H9 (cell line): ENCODE data around the gene ENTREP3. TPM values are rescaled to one million over a fixed set of nuclear protein-coding genes. Genes with fewer than 3 reads are reported as not detected.
A peak's percentile ranks its signal among the peaks of the same experiment; 100 is the strongest.

ENCODE experiments used
- DNase-seq: peaks from one replicate; pipeline ENCODE4 v3.0.0-alpha.2; 2017
- H2AFZ ChIP-seq: one replicate; pipeline ENCODE4 v1.6.1; 2013; ENCODE audit warnings: mild to moderate bottlenecking, low read length, control low read depth, moderate library complexity
- H2AK5ac ChIP-seq: 2 replicates; pipeline ENCODE4 v1.6.1; 2013; ENCODE audit warnings: low read length, control low read depth, mixed read lengths; ENCODE audit not compliant: insufficient read length
- H2BK120ac ChIP-seq: one replicate; pipeline ENCODE4 v1.6.1; 2013; ENCODE audit warnings: low read depth, mild to moderate bottlenecking, low read length, control low read depth, inconsistent platforms; ENCODE audit not compliant: poor library complexity, severe bottlenecking
- H2BK12ac ChIP-seq: 2 replicates; pipeline ENCODE4 v1.6.1; 2013; ENCODE audit warnings: low read length, control low read depth, mixed read lengths, low read depth; ENCODE audit not compliant: insufficient read length
- H2BK15ac ChIP-seq: 2 replicates; pipeline ENCODE4 v1.6.1; 2013; ENCODE audit warnings: low read depth, low read length, control low read depth
- H2BK20ac ChIP-seq: one replicate; pipeline ENCODE4 v1.6.1; 2013; ENCODE audit warnings: low read depth, mild to moderate bottlenecking, low read length, control low read depth, inconsistent platforms; ENCODE audit not compliant: poor library complexity, severe bottlenecking
- H2BK5ac ChIP-seq: 2 replicates; pipeline ENCODE4 v1.6.1; 2013; ENCODE audit warnings: low read length, control low read depth, mixed read lengths; ENCODE audit not compliant: insufficient read length
- H3K14ac ChIP-seq: 2 replicates; pipeline ENCODE4 v1.6.1; 2013; ENCODE audit warnings: low read length, control low read depth; ENCODE audit not compliant: insufficient read depth
- H3K18ac ChIP-seq: 2 replicates; pipeline ENCODE4 v1.6.1; 2013; ENCODE audit warnings: low read depth, mild to moderate bottlenecking, mixed read lengths, low read length, control low read depth; ENCODE audit not compliant: insufficient read length
- H3K23ac ChIP-seq: 2 replicates; pipeline ENCODE4 v1.6.1; 2013; ENCODE audit warnings: low read length, control low read depth, mixed read lengths, low read depth; ENCODE audit not compliant: insufficient read length
- H3K23me2 ChIP-seq: 2 replicates; pipeline ENCODE4 v1.6.1; 2013; ENCODE audit warnings: low read depth, mild to moderate bottlenecking, mixed read lengths, low read length, control low read depth; ENCODE audit not compliant: insufficient read length, poor library complexity, severe bottlenecking
- H3K27ac ChIP-seq: 2 replicates; pipeline ENCODE4 v1.5.1; 2013; ENCODE audit warnings: low read length, control low read depth, mixed read lengths, low read depth; ENCODE audit not compliant: insufficient read length
- H3K27me3 ChIP-seq: 2 replicates; pipeline ENCODE4 v1.6.1; 2013; ENCODE audit warnings: low read length, control low read depth, inconsistent platforms; ENCODE audit not compliant: insufficient read depth
- H3K4ac ChIP-seq: 2 replicates; pipeline ENCODE4 v1.6.1; 2013; ENCODE audit warnings: low read depth, mild to moderate bottlenecking, control low read depth, inconsistent platforms, low read length, moderate library complexity
- H3K4me1 ChIP-seq: 2 replicates; pipeline ENCODE4 v1.6.1; 2013; ENCODE audit warnings: low read length, control low read depth, inconsistent platforms; ENCODE audit not compliant: insufficient read depth
- H3K4me2 ChIP-seq: 2 replicates; pipeline ENCODE4 v1.6.1; 2013; ENCODE audit warnings: low read length, control low read depth, mixed read lengths; ENCODE audit not compliant: insufficient read length, insufficient read depth
- H3K56ac ChIP-seq: 2 replicates; pipeline ENCODE4 v1.6.1; 2013; ENCODE audit warnings: low read depth, mild to moderate bottlenecking, mixed read lengths, low read length, control low read depth; ENCODE audit not compliant: insufficient read length
- H3K79me1 ChIP-seq: 2 replicates; pipeline ENCODE4 v1.6.1; 2013; ENCODE audit warnings: low read depth, mild to moderate bottlenecking, moderate library complexity, low read length, control low read depth, inconsistent platforms; ENCODE audit not compliant: insufficient read depth, poor library complexity, severe bottlenecking
- H3K79me2 ChIP-seq: 2 replicates; pipeline ENCODE4 v1.6.1; 2013; ENCODE audit warnings: low read length, control low read depth, inconsistent platforms; ENCODE audit not compliant: insufficient read depth
- H3K9ac ChIP-seq: 2 replicates; pipeline ENCODE4 v1.6.1; 2013; ENCODE audit warnings: low read length, control low read depth, mixed read lengths; ENCODE audit not compliant: insufficient read length; ENCODE audit errors: extremely low read depth
- H3K9me3 ChIP-seq: one replicate; pipeline ENCODE4 v1.6.1; 2013; ENCODE audit warnings: low read depth, low read length, inconsistent platforms; ENCODE audit not compliant: control insufficient read depth
- H3T11ph ChIP-seq: one replicate; pipeline ENCODE4 v1.6.1; 2013; ENCODE audit warnings: mild to moderate bottlenecking, low read length, control low read depth, inconsistent platforms
- H4K20me1 ChIP-seq: one replicate; pipeline ENCODE4 v1.6.1; 2013; ENCODE audit not compliant: control insufficient read depth, insufficient read length, insufficient read depth
- H4K5ac ChIP-seq: 2 replicates; pipeline ENCODE4 v1.6.1; 2013; ENCODE audit warnings: low read depth, mild to moderate bottlenecking, mixed read lengths, low read length, control low read depth; ENCODE audit not compliant: insufficient read length
- H4K8ac ChIP-seq: replicated peaks from 2 replicates; pipeline ENCODE4 v1.6.1; 2013; ENCODE audit warnings: low read length, control low read depth, mixed read lengths, low read depth; ENCODE audit not compliant: insufficient read length
- H4K91ac ChIP-seq: 2 replicates; pipeline ENCODE4 v1.6.1; 2013; ENCODE audit warnings: low read depth, mild to moderate bottlenecking, moderate library complexity, mixed read lengths, low read length, control low read depth; ENCODE audit not compliant: insufficient read length
- H3K27ac Mint-ChIP-seq, 3 experiments: 2 replicates in 2 of 3; 3 replicates in 1 of 3; pipeline ENCODE4 v1.8.0; 2020 to 2021; ENCODE audit warnings: mixed read lengths in 3 of 3, mild to moderate bottlenecking in 1 of 3, moderate library complexity in 1 of 3
- H3K27me3 Mint-ChIP-seq: 2 replicates; pipeline ENCODE4 v1.8.0; 2021; ENCODE audit warnings: low read depth, mild to moderate bottlenecking, moderate library complexity, mixed read lengths
- H3K36me3 Mint-ChIP-seq, 3 experiments: 2 replicates in 2 of 3; 3 replicates in 1 of 3; pipeline ENCODE4 v1.8.0; 2020 to 2021; ENCODE audit warnings: low read depth in 3 of 3, mixed read lengths in 3 of 3; ENCODE audit not compliant: insufficient read depth in 1 of 3
- H3K4me1 Mint-ChIP-seq, 2 experiments: 2 replicates each; pipeline ENCODE4 v1.8.0; 2020; ENCODE audit warnings: mixed read lengths in 2 of 2
- H3K4me3 Mint-ChIP-seq, 2 experiments: 2 replicates in 1 of 2; 3 replicates in 1 of 2; pipeline ENCODE4 v1.8.0; 2020 to 2021; ENCODE audit warnings: mild to moderate bottlenecking in 2 of 2, mixed read lengths in 2 of 2, moderate library complexity in 1 of 2
- H3K9me3 Mint-ChIP-seq, 2 experiments: 2 replicates in 1 of 2; 3 replicates in 1 of 2; pipeline ENCODE4 v1.8.0; 2020; ENCODE audit warnings: mild to moderate bottlenecking in 2 of 2, mixed read lengths in 2 of 2, moderate library complexity in 1 of 2
- CTCF ChIP-seq: fragments of 200-600 bp; sonication (generic); conservative IDR thresholded peaks from 3 replicates; pipeline ENCODE4 v1.8.0; 2021; ENCODE audit warnings: antibody characterized with exemption, mild to moderate bottlenecking
- WGBS: extraction: QIAGEN DNeasy Blood & Tissue Kit; methylation state at CpG from one replicate; pipeline ENCODE4 v1.1.7; 2013; ENCODE audit warnings: missing lambda C conversion rate, low lambda C conversion rate, mixed read lengths; ENCODE audit not compliant: insufficient read length; ENCODE audit errors: extremely low coverage; 5-methylcytosine and 5-hydroxymethylcytosine counted together
- total RNA-seq: library from RNA; stranded (reverse); gene quantifications from 2 replicates; pipeline ENCODE4 v1.2.1, GENCODE V29; 2021

Gene ENTREP3
- total RNA-seq, 1 experiment from 2014 or later, result 41.0 TPM

GRCh38 chr1:155272466-155273342, 17.4 kb upstream of the ENTREP3 start:
- Histone ChIP-seq H2AFZ (no peak overlapping the region), H3K23ac (no peak overlapping the region), H3T11ph (no peak overlapping the region), H4K20me1 (no peaks in the 10 kb centered on the region), H2BK20ac (no peak overlapping the region), H4K91ac (no peak overlapping the region), H2BK5ac (no peak overlapping the region), H3K79me1 (peaks cover 4% of the 10 kb centered on the region), H3K18ac (peak overlapping the region; percentile 85), H2BK15ac (no peak overlapping the region), H3K27me3 (no peaks in the 10 kb centered on the region), H3K14ac (peak overlapping the region; percentile 74; the same call in 1 of the 2 replicates), H3K4ac (no peak overlapping the region), H3K79me2 (peaks cover 11% of the 10 kb centered on the region), H3K23me2 (peaks cover 12% of the 10 kb centered on the region), H2BK12ac (no peak overlapping the region), H3K9ac (peak overlapping the region; percentile 79), H2AK5ac (no peak overlapping the region), H3K4me1 (peaks cover 4% of the 10 kb centered on the region), H4K8ac (no peak overlapping the region), H4K5ac (no peak overlapping the region), H3K4me2 (peak overlapping the region; percentile 85), H3K9me3 (no peaks in the 10 kb centered on the region), H2BK120ac (no peak overlapping the region), H3K27ac (peak overlapping the region; percentile 28), H3K56ac (no peak overlapping the region)
- TF ChIP-seq CTCF, result no peak
- DNase-seq, result no peak
- peak overlapping the region; percentile 89 to 96 for H3K4me3 Mint-ChIP-seq
- no CpG with 5 or more reads among the region's 44 CpGs for WGBS
- 0 out of 5 replicates have a peak, but pooled peaks cover 0 to 3% of the 10 kb centered on the region in 2 experiments for H3K9me3 Mint-ChIP-seq
- H3K27ac Mint-ChIP-seq, result peak overlapping the region; percentile 94 to 96 (median 96)
- H3K36me3 Mint-ChIP-seq, result peaks cover 40 to 52% (median 47%) of the 10 kb centered on the region in 3 experiments; a peak in 6 of 7 replicates
- H3K27me3 Mint-ChIP-seq, result peaks cover 4% of the 10 kb centered on the region; the same call in 1 of the 2 replicates
- H3K4me1 Mint-ChIP-seq, result peaks cover 16 to 28% of the 10 kb centered on the region in 2 experiments
